ENCODE data around the gene ZFP30. TPM values are rescaled to one million over a fixed set of nuclear protein-coding genes. Genes with fewer than 3 reads are reported as not detected.

ZFP30 gene
- total and polyA plus RNA-seq, 2 of the 13 experiments (the other 11 are each of a cell fraction or from before 2014, with no cell fraction given) = 3.4 to 19.2 TPM

- TF ChIP-seq, protein P1, sequence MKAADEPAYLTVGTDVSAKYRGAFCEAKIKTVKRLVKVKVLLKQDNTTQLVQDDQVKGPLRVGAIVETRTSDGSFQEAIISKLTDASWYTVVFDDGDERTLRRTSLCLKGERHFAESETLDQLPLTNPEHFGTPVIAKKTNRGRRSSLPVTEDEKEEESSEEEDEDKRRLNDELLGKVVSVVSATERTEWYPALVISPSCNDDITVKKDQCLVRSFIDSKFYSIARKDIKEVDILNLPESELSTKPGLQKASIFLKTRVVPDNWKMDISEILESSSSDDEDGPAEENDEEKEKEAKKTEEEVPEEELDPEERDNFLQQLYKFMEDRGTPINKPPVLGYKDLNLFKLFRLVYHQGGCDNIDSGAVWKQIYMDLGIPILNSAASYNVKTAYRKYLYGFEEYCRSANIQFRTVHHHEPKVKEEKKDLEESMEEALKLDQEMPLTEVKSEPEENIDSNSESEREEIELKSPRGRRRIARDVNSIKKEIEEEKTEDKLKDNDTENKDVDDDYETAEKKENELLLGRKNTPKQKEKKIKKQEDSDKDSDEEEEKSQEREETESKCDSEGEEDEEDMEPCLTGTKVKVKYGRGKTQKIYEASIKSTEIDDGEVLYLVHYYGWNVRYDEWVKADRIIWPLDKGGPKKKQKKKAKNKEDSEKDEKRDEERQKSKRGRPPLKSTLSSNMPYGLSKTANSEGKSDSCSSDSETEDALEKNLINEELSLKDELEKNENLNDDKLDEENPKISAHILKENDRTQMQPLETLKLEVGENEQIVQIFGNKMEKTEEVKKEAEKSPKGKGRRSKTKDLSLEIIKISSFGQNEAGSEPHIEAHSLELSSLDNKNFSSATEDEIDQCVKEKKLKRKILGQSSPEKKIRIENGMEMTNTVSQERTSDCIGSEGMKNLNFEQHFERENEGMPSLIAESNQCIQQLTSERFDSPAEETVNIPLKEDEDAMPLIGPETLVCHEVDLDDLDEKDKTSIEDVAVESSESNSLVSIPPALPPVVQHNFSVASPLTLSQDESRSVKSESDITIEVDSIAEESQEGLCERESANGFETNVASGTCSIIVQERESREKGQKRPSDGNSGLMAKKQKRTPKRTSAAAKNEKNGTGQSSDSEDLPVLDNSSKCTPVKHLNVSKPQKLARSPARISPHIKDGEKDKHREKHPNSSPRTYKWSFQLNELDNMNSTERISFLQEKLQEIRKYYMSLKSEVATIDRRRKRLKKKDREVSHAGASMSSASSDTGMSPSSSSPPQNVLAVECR (CRISPR knock-in tag; IDR thresholded peaks at IDR 0.05; ENCODE audit: borderline replicate concordance) = peak; percentile 49; the same call in 1 of the 2 replicates
- TF ChIP-seq E2F2 (CRISPR knock-in tag; IDR thresholded peaks at IDR 0.05; ENCODE audit: borderline replicate concordance) (peak; percentile 60; the same call in 1 of the 2 replicates), DZIP1 (CRISPR knock-in tag; IDR thresholded peaks at IDR 0.05) (peak; percentile 39; the same call in 1 of the 2 replicates), ZFP91 (CRISPR knock-in tag; IDR thresholded peaks at IDR 0.05; ENCODE audit: borderline replicate concordance) (0 out of 2 replicates have a peak, but pooled peaks have one; percentile 53), HDAC1 (CRISPR knock-in tag; IDR thresholded peaks at IDR 0.05) (peak; percentile 19; the same call in 1 of the 2 replicates), KDM4B (CRISPR knock-in tag; IDR thresholded peaks at IDR 0.05) (0 out of 2 replicates have a peak, but pooled peaks have one; percentile 13), MTA1 (CRISPR knock-in tag; IDR thresholded peaks at IDR 0.05; ENCODE audit: borderline replicate concordance) (peak; percentile 51; the same call in 1 of the 2 replicates), STAT5B (CRISPR knock-in tag; IDR thresholded peaks at IDR 0.05) (no peak), ATF5 (CRISPR knock-in tag; IDR thresholded peaks at IDR 0.05; ENCODE audit: low read depth) (peak; percentile 54; the same call in 1 of the 2 replicates), HNRNPLL (IDR thresholded peaks at IDR 0.05; ENCODE audit: low read depth, low read length, poor library complexity, severe bottlenecking) (peak; percentile 14), PCBP1 (IDR thresholded peaks at IDR 0.05; ENCODE audit: borderline replicate concordance, low read depth, low read length) (0 out of 2 replicates have a peak, but pooled peaks have one; percentile 54), SRSF9 (IDR thresholded peaks at IDR 0.05; ENCODE audit: borderline replicate concordance, insufficient read depth, low read depth, low read length, poor library complexity, severe bottlenecking) (no peak), HNF4G (IDR thresholded peaks at IDR 0.05; ENCODE audit: borderline replicate concordance, low read depth, low read length) (no peak), HNF4G (CRISPR knock-in tag; IDR thresholded peaks at IDR 0.05; ENCODE audit: borderline replicate concordance, low read depth) (no peak), ZNF3 (CRISPR knock-in tag; IDR thresholded peaks at IDR 0.05) (no peak), BRD4 (CRISPR knock-in tag; IDR thresholded peaks at IDR 0.05) (peak; percentile 55; the same call in 1 of the 2 replicates)
These were observed 500 bp downstream of the ZFP30 start (continued) for GRCh38 chr19:37654629-37655300.
